Peyer's patch (tissue), 4 donors: ENCODE measurements around the gene CD34.

Experiments
- CTCF ChIP-seq, 6 experiments: fragments of 450-650 bp in 4 of 6; fragments of 200-600 bp in 2 of 6; sonication (generic) in 1 of 6; IDR thresholded peaks; one replicate each; pipeline ENCODE4 v1.5.1; 2017 to 2019; ENCODE audit warnings: antibody characterized with exemption in 6 of 6, mild to moderate bottlenecking in 3 of 6, moderate library complexity in 1 of 6
- POLR2A ChIP-seq, 2 donors: fragments of 450-650 bp; IDR thresholded peaks; one replicate each; pipeline ENCODE4 v1.5.1; 2017; ENCODE audit warnings: antibody characterized with exemption in 2 of 2, mild to moderate bottlenecking in 2 of 2, moderate library complexity in 2 of 2

GRCh38 chr1:207831517-207832327 lies 79.2 kb downstream of the CD34 start:
- TF ChIP-seq POLR2A (IDR thresholded peaks at IDR 0.05) (no peak), CTCF (IDR thresholded peaks at IDR 0.05) (no peak)
